GM12891 (cell line): ENCODE data around the gene TCFL5.
"Not testable (repeated sequence)": the region's sequence is repeated elsewhere in the genome, so short reads cannot be mapped to it uniquely, and the experiment has no call there.

ENCODE experiments used
- DNase-seq: peaks from one replicate; pipeline ENCODE4 v3.0.0; 2011; ENCODE audit warnings: low spot score; ENCODE audit not compliant: insufficient read length
- FAIRE-seq: peaks from 2 replicates; lab custom pipeline; 2011; peaks lifted over from hg19 to GRCh38; lab: Jason Lieb, UNC
- PAX5 ChIP-seq: IDR thresholded peaks from 2 replicates; pipeline ENCODE4 v1.6.1; 2011; ENCODE audit warnings: low read length, moderate library complexity, mild to moderate bottlenecking; ENCODE audit not compliant: insufficient read depth, severe bottlenecking
- POLR2A ChIP-seq: IDR thresholded peaks from 2 replicates; pipeline ENCODE4 v1.6.1; 2011; ENCODE audit warnings: low read depth, low read length, control low read depth
- POLR2AphosphoS5 ChIP-seq: IDR thresholded peaks from 2 replicates; pipeline ENCODE4 v1.6.1; 2011; ENCODE audit warnings: low read depth, low read length, control low read depth
- POU2F2 ChIP-seq: IDR thresholded peaks from 2 replicates; pipeline ENCODE4 v1.6.1; 2011; ENCODE audit warnings: low read depth, mild to moderate bottlenecking, control low read depth, low read length, moderate library complexity
- SPI1 ChIP-seq: IDR thresholded peaks from 2 replicates; pipeline ENCODE4 v1.6.1; 2011; ENCODE audit warnings: low read depth, low read length, control low read depth
- TAF1 ChIP-seq: IDR thresholded peaks from 2 replicates; pipeline ENCODE4 v1.6.1; 2011; ENCODE audit warnings: low read depth, low read length, control low read depth

TCFL5 gene

DNA sequence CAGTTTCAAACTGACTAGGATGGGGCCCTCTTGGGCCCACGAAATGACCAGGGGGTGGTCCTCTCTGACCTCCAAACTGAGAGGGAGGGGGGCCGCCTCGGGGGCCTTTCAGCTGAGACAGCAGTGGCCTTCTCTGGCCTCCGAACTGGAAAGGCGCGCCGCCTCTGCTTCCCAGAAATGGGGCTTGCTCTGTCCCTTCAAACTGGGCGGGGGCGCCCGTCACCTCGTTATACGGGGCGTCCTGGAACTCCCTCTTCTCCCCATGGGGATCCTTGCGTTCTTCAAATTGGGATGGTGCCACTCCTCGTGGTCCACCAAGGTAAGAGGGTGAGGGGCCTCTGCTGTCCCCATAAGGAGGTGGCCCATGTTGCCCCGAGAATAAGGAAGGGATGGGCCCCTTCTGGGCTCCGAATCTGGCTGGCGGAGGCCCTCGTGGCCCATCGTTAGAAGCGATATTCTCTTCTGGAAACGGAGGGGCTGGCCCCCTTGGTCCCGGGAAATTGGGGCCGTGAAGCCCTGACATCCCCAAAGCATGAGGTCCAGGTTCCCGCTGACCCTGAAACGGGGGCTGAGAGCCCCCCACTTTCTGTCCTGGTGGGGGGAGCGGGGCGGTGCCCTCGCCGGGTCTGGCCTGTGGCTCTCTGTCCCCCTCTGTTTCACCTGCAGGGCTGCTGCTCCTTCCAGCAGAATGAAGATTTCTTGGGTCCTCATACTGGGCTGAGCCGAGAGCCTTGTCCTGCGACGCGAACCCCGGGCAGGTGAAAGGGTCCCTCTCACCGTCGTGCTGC, 18.7 kb upstream of the TCFL5 start:
- no peak for DNase-seq
- FAIRE-seq, result no peak
- TF ChIP-seq SPI1, result no peak
- TF ChIP-seq POLR2A, result no peak
- TF ChIP-seq PAX5, result no peak
- TF ChIP-seq POU2F2, result no peak
- no peak for TF ChIP-seq POLR2AphosphoS5
- TF ChIP-seq TAF1, result no peak

DNA sequence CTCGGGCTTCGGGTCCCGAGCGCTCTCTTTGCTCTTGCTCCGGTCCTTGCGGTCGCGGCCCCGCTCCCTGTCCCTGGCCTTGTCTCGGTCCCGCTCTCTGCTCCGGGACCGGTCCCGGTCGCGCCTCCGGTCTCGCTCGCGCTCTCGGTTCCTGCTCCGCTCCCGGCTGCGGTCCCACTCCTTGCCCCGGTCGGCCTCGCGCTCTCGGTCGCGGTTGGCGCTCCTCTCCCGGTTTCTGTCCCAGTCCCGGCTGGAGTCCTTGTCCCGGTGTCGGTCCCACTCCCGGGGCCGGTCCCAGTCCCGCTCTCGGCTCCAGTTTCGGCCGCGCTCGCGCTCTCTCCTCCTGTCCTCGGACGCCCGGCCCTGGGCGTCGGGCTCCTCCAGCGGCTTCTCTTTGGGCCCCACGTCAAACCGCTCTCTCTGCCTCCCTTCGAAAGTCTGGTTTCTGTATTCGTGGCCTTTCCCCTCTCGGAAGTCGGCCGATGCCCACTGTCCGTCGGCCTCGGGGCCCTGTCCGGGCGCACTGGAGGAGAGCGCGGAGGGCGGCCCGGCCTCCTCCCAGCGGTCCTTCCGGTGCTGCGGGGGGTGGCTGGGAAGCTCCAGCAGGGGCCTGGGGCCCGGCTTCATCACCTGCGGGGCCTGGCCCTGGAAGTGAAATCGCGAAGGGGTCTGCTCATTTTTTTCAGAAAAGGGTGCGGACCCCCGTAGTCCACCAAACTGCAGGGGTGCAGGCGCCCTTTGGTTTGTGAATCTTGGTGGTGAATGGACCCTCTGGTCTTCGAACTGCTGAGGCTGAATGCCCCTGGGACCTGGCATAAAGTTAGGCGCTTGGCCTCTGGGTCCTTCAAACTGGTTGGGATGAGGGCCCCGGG, 17.9 kb upstream of the TCFL5 start:
- TF ChIP-seq TAF1 (no peak), SPI1 (no peak), POLR2A (no peak), POLR2AphosphoS5 (no peak), POU2F2 (no peak), PAX5 (no peak)
- no peak for FAIRE-seq
- no peak for DNase-seq

DNA sequence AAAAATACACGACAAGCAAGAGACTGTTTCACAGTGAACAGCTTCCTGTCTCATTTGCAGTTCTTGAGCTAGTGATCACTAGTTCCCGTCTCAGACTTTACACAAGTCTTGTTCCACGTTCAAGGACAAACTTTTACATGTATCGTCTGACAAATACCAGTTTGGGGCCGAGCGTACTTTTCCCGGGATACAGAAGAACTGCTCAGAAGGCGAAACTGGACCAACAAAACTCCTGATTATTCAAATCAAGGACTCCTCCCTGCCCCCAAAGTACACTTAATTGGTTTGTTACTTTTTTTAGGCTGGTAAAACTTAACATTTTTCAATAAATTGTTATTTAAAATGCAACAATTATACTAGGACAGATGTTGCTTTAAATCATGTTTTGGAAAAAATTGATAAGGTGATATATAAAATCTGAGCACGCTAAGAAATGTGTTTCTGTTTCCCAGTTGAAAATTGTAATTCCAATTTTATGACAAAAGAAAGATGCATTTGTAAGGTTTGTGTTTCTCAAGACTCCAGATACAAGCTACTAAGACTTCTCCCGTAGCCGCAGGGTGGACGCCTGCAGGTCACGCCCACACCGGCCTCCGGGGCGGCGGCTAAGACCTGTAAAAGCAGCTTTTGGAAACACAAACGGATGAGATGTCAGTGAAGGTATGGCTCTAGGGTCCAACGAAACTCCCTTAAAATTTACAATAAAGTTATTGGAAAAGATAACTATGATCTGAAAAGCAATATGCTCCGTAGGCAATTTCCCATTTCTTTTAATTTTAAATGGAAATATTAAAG, 16.8 kb upstream of the TCFL5 start:
- DNase-seq (no peak), FAIRE-seq (no peak)
- no peak for TF ChIP-seq SPI1
- TF ChIP-seq POLR2A, result no peak
- TF ChIP-seq PAX5, result no peak
- no peak for TF ChIP-seq POU2F2
- TF ChIP-seq TAF1, result no peak
- TF ChIP-seq POLR2AphosphoS5, result no peak

DNA sequence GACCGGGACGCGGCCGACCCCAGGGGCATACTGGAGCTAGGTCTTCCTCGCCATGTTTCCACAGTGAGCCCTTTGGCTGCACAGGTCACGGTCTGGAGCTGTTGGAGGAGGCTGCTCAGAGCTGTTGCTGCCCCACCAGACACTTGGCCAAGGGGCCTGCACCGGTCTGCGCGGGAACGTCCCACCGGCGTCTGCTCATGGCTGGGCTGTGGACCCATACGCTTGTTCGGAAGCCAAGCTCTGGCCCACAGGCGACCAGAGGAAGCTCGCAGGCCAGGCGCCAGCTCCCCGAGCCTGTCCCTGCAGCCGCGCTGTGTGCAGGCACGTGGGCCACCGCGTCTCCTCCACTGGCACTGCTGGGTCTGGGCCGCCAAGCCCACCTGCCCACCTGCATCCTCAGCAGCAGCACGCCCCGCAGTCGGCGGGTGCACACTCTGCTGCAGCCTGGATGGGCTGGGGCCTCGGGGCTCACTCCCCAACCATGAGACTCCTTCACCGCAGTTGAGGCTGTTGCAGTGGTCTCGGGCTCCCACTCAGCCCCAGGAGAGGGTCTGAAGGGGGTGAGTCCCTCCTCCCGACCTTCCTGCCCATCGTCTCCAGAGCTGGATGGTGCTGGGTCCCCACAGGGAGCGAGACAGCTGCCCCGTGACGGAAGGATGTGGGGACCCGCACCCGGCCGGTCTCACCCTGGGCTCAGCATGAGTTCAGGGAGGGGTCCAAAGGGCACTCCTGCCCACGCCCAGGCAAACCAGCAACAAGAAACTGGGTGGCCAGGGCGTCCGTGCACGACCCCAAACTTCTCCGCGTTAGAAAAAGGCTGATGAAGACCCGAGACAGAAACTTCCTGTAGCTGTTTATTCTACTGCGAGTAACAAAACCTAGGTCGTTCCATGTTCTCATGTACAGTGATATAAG, 15.5 kb upstream of the TCFL5 start:
- FAIRE-seq (no peak), DNase-seq (no peak)
- TF ChIP-seq PAX5 (no peak), POLR2A (no peak), POLR2AphosphoS5 (no peak), SPI1 (no peak), TAF1 (no peak), POU2F2 (no peak)

DNA sequence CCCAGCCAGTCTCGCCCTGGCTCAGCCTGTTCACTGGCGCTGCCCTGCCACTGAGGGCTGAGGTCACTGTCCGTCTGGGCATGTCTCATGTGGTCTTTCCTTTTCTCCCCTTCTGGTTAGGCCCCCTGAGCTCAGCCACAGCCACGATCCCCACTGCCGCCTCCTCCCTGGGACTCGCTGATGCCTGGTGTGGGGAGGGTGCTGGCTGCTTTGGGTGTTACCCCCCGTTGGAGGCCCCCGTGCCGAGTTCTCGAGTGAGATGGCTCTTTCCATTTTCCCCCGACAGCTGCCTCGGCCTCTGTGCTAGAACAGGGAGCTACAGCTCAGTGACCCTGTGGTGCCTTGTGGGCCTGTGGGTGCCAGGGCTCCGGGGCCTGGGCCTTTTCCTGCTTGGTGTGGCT, 14.9 kb upstream of the TCFL5 start:
- FAIRE-seq (no peak), DNase-seq (no peak)
- no peak for TF ChIP-seq PAX5

DNA sequence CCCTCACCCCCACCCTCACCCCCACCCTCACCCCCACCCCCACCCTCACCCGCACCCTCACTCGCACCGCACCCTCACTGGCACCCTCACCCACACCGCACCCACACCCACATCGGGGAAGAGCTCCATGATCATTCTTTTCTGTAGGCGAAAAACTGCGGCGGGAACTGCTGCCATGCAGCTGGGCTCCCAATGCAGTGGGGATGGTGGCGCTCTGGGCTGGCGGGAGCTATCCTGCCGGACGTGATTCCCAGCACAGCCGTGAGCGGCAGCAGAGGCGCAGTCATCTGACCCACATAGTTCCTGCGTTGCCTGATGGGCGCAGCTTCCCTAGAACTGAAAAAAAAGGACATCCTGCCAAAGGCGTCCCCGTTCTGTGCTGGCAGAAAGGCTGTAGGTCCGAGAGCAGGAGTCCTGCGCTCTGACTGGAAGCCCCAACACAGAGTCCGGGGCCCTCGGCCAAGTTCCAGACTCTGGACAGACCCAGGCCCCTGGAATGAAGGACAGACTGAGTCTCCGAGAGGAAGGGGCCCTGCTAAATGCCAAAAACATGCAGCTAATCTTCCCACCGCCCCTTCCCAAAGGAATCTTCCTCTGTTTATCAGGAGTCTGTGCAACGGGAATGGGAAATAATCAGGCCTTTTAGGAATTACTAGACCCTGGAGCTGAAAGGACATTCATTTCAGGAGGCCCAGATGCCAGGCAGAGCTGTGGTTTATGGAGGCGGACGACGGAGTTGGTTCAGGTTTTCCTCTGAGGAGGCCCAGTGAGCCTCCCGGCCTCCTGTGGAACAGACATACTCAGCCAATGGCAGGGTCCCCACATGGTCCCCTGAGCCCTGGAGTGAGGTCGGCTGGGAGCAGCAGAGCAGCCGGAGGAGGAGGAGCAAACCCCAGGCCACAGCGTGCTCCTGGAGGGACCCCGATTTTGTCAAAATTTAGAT, 14.1 kb upstream of the TCFL5 start:
- FAIRE-seq, result no peak
- no peak for DNase-seq
- TF ChIP-seq TAF1, result no peak
- no peak for TF ChIP-seq POLR2A
- no peak for TF ChIP-seq POLR2AphosphoS5
- TF ChIP-seq PAX5, result no peak
- TF ChIP-seq POU2F2, result no peak
- TF ChIP-seq SPI1, result no peak

DNA sequence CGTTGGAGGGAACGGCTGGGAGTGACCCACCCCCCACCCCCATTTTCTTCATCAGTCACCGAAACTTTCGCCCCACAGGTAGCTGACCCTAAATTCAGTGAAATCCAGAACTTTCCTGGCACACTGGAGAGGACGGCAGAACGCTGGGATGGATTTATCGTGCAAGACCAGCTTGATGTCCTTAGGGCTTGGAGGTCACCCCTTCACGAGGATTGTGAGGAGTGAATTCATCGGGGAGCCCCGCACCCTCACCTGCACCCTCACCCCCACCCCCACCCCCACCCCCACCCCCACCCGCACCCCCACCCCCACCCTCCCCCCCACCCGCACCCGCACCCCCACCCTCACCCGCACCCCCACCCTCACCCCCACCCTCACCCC, 13.3 kb upstream of the TCFL5 start:
- TF ChIP-seq POLR2A, result no peak
- TF ChIP-seq SPI1, result no peak
- no peak for TF ChIP-seq TAF1
- no peak for TF ChIP-seq POLR2AphosphoS5
- no peak for TF ChIP-seq PAX5
- TF ChIP-seq POU2F2, result no peak
- FAIRE-seq, result no peak
- DNase-seq, result no peak

DNA sequence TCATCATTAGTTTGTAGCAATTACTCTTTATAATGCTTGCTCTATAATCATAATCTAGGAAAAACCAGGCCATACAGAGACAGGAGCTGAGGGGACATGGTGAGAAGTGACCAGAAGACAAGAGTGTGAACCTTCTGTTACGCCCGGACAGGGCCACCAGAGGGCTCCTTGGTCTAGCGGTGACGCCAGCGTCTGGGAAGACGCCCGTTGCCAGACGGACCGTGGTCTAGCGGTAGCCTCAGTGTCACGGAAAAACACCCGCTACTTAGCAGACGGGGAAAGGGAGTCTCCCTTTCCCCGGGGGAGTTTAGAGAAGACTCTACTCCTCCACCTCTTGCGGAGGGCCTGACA, 12.0 kb upstream of the TCFL5 start:
- not testable (repeated sequence) for DNase-seq, FAIRE-seq
